Gastrocnemius medialis (tissue), 4 donors: Measurements from ENCODE around the gene USP54. TPM values are rescaled to one million over a fixed set of nuclear protein-coding genes. Genes with fewer than 3 reads are reported as not detected.

ENCODE experiments used
- ATAC-seq, 2 donors: fragments of 150-250 bp; one replicate each; pipeline ENCODE4 v1.9.1; 2016
- DNase-seq, 2 donors: peaks; one replicate each; pipeline ENCODE4 v3.0.0-alpha.2; 2019
- H3K27ac ChIP-seq, 4 donors: fragments of 200-600 bp; sonication (generic); 1 replicate in 1 of 4; 2 replicates in 3 of 4; pipeline ENCODE4 v1.5.1; 2016 to 2018; ENCODE audit warnings: mild to moderate bottlenecking in 2 of 4, moderate library complexity in 1 of 4
- H3K27me3 ChIP-seq, 3 donors: fragments of 200-600 bp; sonication (generic) in 2 of 3; 1 replicate in 1 of 3; 2 replicates in 2 of 3; pipeline versions ENCODE4 v1.5.1 to v1.6.0; 2016 to 2019; ENCODE audit warnings: mild to moderate bottlenecking in 1 of 3, moderate library complexity in 1 of 3
- H3K36me3 ChIP-seq, 2 donors: fragments of 200-600 bp; sonication (generic) in 1 of 2; one replicate each; pipeline ENCODE4 v1.5.1; 2017 to 2018
- H3K4me1 ChIP-seq, 2 donors: fragments of 200-600 bp; sonication (generic) in 1 of 2; one replicate each; pipeline ENCODE4 v1.5.1; 2016 to 2017; ENCODE audit warnings: mild to moderate bottlenecking in 2 of 2
- H3K4me3 ChIP-seq, 4 donors: fragments of 200-600 bp; sonication (generic) in 3 of 4; 1 replicate in 1 of 4; 2 replicates in 3 of 4; pipeline ENCODE4 v1.5.1; 2016 to 2019; ENCODE audit warnings: mild to moderate bottlenecking in 2 of 4
- H3K9me3 ChIP-seq, 3 donors: fragments of 200-600 bp; sonication (generic) in 2 of 3; 1 replicate in 1 of 3; 2 replicates in 2 of 3; pipeline ENCODE4 v1.5.1; 2016 to 2019
- CTCF ChIP-seq, 5 experiments: fragments of 450-650 bp in 3 of 5; fragments of 200-600 bp in 2 of 5; sonication (generic) in 2 of 5; IDR thresholded peaks in 4 of 5; conservative IDR thresholded peaks in 1 of 5; 1 replicate in 4 of 5; 2 replicates in 1 of 5; pipeline ENCODE4 v1.5.1; 2016 to 2019; ENCODE audit warnings: antibody characterized with exemption in 5 of 5, mild to moderate bottlenecking in 3 of 5, moderate library complexity in 3 of 5
- POLR2A ChIP-seq, 2 donors: fragments of 450-650 bp; IDR thresholded peaks; one replicate each; pipeline ENCODE4 v1.6.1; 2017; ENCODE audit warnings: antibody characterized with exemption in 2 of 2, mild to moderate bottlenecking in 2 of 2, moderate library complexity in 2 of 2
- in situ Hi-C, 4 donors: fragments of 200-750 bp; cut with MboI; loops; one replicate each; pipeline versions ENCODE4 v1.15.0 to v1.8.0; 2017; ENCODE audit warnings: low sequenced_read_pairs in 4 of 4
- intact Hi-C: fragments of 100-400 bp; cut with DNase I; formaldehyde crosslinking; loops from one replicate; pipeline ENCODE4 v1.15.1; 2023; ENCODE audit warnings: low total_unique reads
- total RNA-seq, 4 donors: library from RNA; depleted of rRNA; stranded (reverse); fragments of >200 nt; gene quantifications; one replicate each; pipeline versions ENCODE4 v1.1.0 to v1.2.3, GENCODE V29; 2016

USP54 gene
- total RNA-seq, 4 donors from 2014 or later = 89.8 to 276 (median 154) TPM

- in situ Hi-C loops (loop anchor here in 3 of 4 donors (5.0 to 25.0 kb wide), 2 partner anchors 107 to 227 kb away; partner anchors contain the start of gene MYOZ1 (in 3 of the 3)), intact Hi-C loops (no loop called here)
- Histone ChIP-seq H3K27ac (peak overlapping the region in 3 of 4 donors; percentile 19 to 76 (median 37)), H3K36me3 (peaks cover 0 to 95% of the 10 kb centered on the region in 2 donors), H3K9me3 (no peaks in the 10 kb centered on the region), H3K27me3 (no peaks in the 10 kb centered on the region), H3K4me3 (no peak overlapping the region), H3K4me1 (peaks cover 21 to 36% of the 10 kb centered on the region in 2 donors)
- TF ChIP-seq CTCF (IDR thresholded peaks at IDR 0.05 in 4 of 5, conservative IDR thresholded peaks at IDR 0.05 in 1 of 5) = no peak
- TF ChIP-seq POLR2A (IDR thresholded peaks at IDR 0.05) = no peak
- DNase-seq (no peak), ATAC-seq (no peak)
These were observed 56.3 kb downstream of the USP54 start for GRCh38 chr10:73534857-73535256.

GRCh38 chr10:73529089-73529832, 61.9 kb downstream of the USP54 start:
- H3K4me3 ChIP-seq = no peak overlapping the region
- ATAC-seq (peak; percentile 67 to 91), DNase-seq (peak; percentile 15 to 65)
- H3K9me3 ChIP-seq = no peaks in the 10 kb centered on the region
- H3K27me3 ChIP-seq = no peaks in the 10 kb centered on the region
- H3K27ac ChIP-seq = peak overlapping the region; percentile 51 to 78 (median 58)
- peaks cover 18 to 25% of the 10 kb centered on the region in 2 donors for H3K4me1 ChIP-seq
- intact Hi-C loops = loop anchor here (1.0 to 2.0 kb wide), 2 partner anchors 48 to 115 kb away; no protein-coding TSS in a partner anchor
- H3K36me3 ChIP-seq = peaks cover 4 to 92% of the 10 kb centered on the region in 2 donors
- TF ChIP-seq POLR2A (IDR thresholded peaks at IDR 0.05) = no peak
- TF ChIP-seq CTCF (IDR thresholded peaks at IDR 0.05 in 4 of 5, conservative IDR thresholded peaks at IDR 0.05 in 1 of 5) = peak; percentile 77 to 89 (median 86)
- in situ Hi-C loops = loop anchor here in 2 of 4 donors (5.0 to 25.0 kb wide), 2 partner anchors 113 to 233 kb away; partner anchors contain the start of gene MYOZ1 (in 1 of the 2)

- TF ChIP-seq POLR2A (IDR thresholded peaks at IDR 0.05) (no peak), CTCF (IDR thresholded peaks at IDR 0.05 in 4 of 5, conservative IDR thresholded peaks at IDR 0.05 in 1 of 5) (no peak)
- Histone ChIP-seq H3K27ac (peak overlapping the region in 2 of 4 donors; percentile 27 to 28), H3K36me3 (peaks cover 11 to 100% of the 10 kb centered on the region in 2 donors), H3K27me3 (no peaks in the 10 kb centered on the region), H3K9me3 (no peaks in the 10 kb centered on the region), H3K4me1 (no peaks in the 10 kb centered on the region), H3K4me3 (no peak overlapping the region)
- in situ Hi-C loops (no loop called here), intact Hi-C loops (no loop called here)
- ATAC-seq (no peak), DNase-seq (no peak)
These were observed 68.9 kb downstream of the USP54 start for GRCh38 chr10:73522263-73522662.

GRCh38 chr10:73519336-73519735, 71.8 kb downstream of the USP54 start:
- no peak for DNase-seq
- Histone ChIP-seq H3K27ac (peak overlapping the region in 1 of 4 donors; percentile 63), H3K36me3 (peaks cover 7 to 100% of the 10 kb centered on the region in 2 donors), H3K9me3 (no peaks in the 10 kb centered on the region), H3K27me3 (no peaks in the 10 kb centered on the region), H3K4me1 (no peaks in the 10 kb centered on the region), H3K4me3 (no peak overlapping the region)
- no peak for ATAC-seq
- in situ Hi-C loops (no loop called here), intact Hi-C loops (no loop called here)
- TF ChIP-seq CTCF (IDR thresholded peaks at IDR 0.05 in 4 of 5, conservative IDR thresholded peaks at IDR 0.05 in 1 of 5) = no peak
- TF ChIP-seq POLR2A (IDR thresholded peaks at IDR 0.05) = no peak
